ENCODE measurements around the gene SLC25A29.
"Not testable (repeated sequence)": the region's sequence is repeated elsewhere in the genome, so short reads cannot be mapped to it uniquely, and the experiment has no call there.

Gene SLC25A29

GRCh38 chr14:100303925-100304324 is 2.3 kb downstream of the SLC25A29 start:
- H3K4me3 ChIP-seq (ENCODE audit: low read depth, low read length): no peak overlapping the region
- in situ Hi-C loops (cut with HindIII; ENCODE audit: low sequenced_read_pairs): no loop called here
- TF ChIP-seq CTCF (IDR thresholded peaks at IDR 0.05; ENCODE audit: low read depth, low read length): no peak
- no peak for DNase-seq (ENCODE audit: low read depth, low spot score)

GRCh38 chr14:100303179-100303578 is 3.1 kb downstream of the SLC25A29 start:
- in situ Hi-C loops (cut with HindIII; ENCODE audit: low sequenced_read_pairs): no loop called here
- H3K4me3 ChIP-seq (ENCODE audit: low read depth, low read length): no peak overlapping the region
- TF ChIP-seq CTCF (IDR thresholded peaks at IDR 0.05; ENCODE audit: low read depth, low read length): peak; percentile 74
- DNase-seq (ENCODE audit: low read depth, low spot score): no peak

GRCh38 chr14:100302616-100303015 is 3.6 kb downstream of the SLC25A29 start:
- in situ Hi-C loops (cut with HindIII; ENCODE audit: low sequenced_read_pairs): no loop called here
- no peak overlapping the region for H3K4me3 ChIP-seq (ENCODE audit: low read depth, low read length)
- no peak for DNase-seq (ENCODE audit: low read depth, low spot score)
- no peak for TF ChIP-seq CTCF (IDR thresholded peaks at IDR 0.05; ENCODE audit: low read depth, low read length)

- in situ Hi-C loops (cut with HindIII; ENCODE audit: low sequenced_read_pairs): no loop called here
- no peak overlapping the region for H3K4me3 ChIP-seq (ENCODE audit: low read depth, low read length)
- no peak for DNase-seq (ENCODE audit: low read depth, low spot score)
- TF ChIP-seq CTCF (IDR thresholded peaks at IDR 0.05; ENCODE audit: low read depth, low read length): no peak
Measured at GRCh38 chr14:100299238-100299560, 7.0 kb downstream of the SLC25A29 start.

GRCh38 chr14:100298551-100299237 is 7.5 kb downstream of the SLC25A29 start:
- DNase-seq (ENCODE audit: low read depth, low spot score): no peak
- no peak overlapping the region for H3K4me3 ChIP-seq (ENCODE audit: low read depth, low read length)
- in situ Hi-C loops (cut with HindIII; ENCODE audit: low sequenced_read_pairs): no loop called here
- TF ChIP-seq CTCF (IDR thresholded peaks at IDR 0.05; ENCODE audit: low read depth, low read length): no peak

- DNase-seq (ENCODE audit: low read depth, low spot score): peak; percentile 67
- TF ChIP-seq CTCF (IDR thresholded peaks at IDR 0.05; ENCODE audit: low read depth, low read length): no peak
- no peak overlapping the region for H3K4me3 ChIP-seq (ENCODE audit: low read depth, low read length)
- in situ Hi-C loops (cut with HindIII; ENCODE audit: low sequenced_read_pairs): no loop called here
Measured at GRCh38 chr14:100297320-100298300, 8.6 kb downstream of the SLC25A29 start.

GRCh38 chr14:100296729-100297128 is 9.5 kb downstream of the SLC25A29 start:
- not testable (repeated sequence) for H3K4me3 ChIP-seq (ENCODE audit: low read depth, low read length)

More at GRCh38 chr14:100296729-100297128, 9.5 kb downstream of the SLC25A29 start:
- DNase-seq (ENCODE audit: low read depth, low spot score); in situ Hi-C loops (cut with HindIII; ENCODE audit: low sequenced_read_pairs): not testable (repeated sequence)

Measured in astrocyte of the spinal cord (primary cell).